HG02981 (cell line): Measurements from ENCODE around the gene CFAP97.
"Not testable (repeated sequence)": the region's sequence is repeated elsewhere in the genome, so short reads cannot be mapped to it uniquely, and the experiment has no call there.

Source experiments
- ATAC-seq: cut with Tn5 transposase; IDR thresholded peaks from one replicate; pipeline ENCODE4 v1.9.1; 2021; ENCODE audit warnings: mild to moderate bottlenecking, moderate library complexity; ENCODE audit not compliant: unreplicated experiment

Gene CFAP97

GRCh38 chr4:185142912-185143600 lies 60.7 kb downstream of the CFAP97 start, which contains the start of gene SLC25A4:
Gene SLC25A4, plus strand, starts transcription at chr4:185143266. Its CDS starts 107 bp downstream, at chr4:185143373.
- ATAC-seq, result peak; percentile 95

DNA sequence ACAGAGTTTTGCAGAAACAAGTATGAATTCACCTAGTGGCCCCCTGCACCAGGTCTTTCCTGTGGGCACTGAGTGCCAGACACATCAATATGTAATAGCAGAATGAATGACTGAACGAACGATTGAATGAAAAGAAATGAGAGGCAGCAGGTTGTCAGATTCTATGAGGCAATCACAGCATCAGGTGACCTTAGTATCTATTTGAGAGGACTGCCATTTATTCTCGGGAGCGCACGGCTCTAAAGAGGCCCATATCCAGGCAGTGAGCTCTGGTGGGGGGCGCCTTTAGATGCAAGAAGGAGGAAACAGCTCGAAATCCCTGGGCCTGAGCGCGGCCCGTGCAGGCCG lies 61.3 kb downstream of the CFAP97 start:
- peak; percentile 17 for ATAC-seq

- ATAC-seq, result no peak
These were observed 62.0 kb downstream of the CFAP97 start for GRCh38 chr4:185141777-185142176.

DNA sequence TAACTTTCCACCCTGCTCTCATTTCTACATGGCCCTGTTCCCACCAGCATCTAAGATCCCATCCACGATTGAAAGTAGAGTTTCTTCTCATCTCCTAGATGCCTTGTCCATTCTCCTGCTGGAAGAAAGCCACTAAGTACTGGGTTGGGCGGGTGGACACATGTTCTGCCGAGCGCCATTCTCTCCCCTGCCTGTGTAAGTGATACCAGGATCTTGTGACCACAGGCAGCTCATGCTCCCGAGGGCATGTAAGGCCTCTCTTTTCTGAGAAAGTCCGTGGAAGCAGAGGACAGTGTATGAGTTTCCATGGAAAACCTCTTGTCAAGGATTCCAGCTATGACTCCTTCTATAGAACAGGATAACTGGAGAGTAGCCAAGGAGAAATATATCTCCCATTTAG lies 64.1 kb downstream of the CFAP97 start:
- no peak for ATAC-seq

DNA sequence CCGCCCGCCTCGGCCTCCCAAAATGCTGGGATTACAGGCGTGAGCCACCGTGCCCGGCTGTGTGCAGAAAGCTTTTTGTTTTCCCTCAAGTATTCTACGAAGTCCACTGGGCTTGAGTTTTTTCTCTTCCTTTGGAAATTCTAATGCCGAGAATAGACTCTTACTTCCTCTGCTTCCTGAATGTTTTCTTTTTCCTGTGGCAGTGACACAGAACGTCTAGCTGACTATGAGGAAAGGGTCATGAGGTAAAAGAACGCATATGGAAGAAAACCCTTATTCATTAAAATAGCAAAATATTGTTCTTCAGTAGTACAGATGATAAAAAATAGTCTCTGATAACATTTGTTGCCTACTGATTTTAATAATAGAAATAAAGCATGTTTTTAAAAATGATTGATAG lies 65.6 kb downstream of the CFAP97 start:
- no peak for ATAC-seq

- no peak for ATAC-seq
These were observed 66.4 kb downstream of the CFAP97 start for GRCh38 chr4:185137233-185137925.

GRCh38 chr4:185134307-185134869 lies 69.4 kb downstream of the CFAP97 start:
- ATAC-seq, result no peak

- ATAC-seq, result peak; percentile 51
These were observed 75.3 kb downstream of the CFAP97 start for GRCh38 chr4:185128272-185129119.

DNA sequence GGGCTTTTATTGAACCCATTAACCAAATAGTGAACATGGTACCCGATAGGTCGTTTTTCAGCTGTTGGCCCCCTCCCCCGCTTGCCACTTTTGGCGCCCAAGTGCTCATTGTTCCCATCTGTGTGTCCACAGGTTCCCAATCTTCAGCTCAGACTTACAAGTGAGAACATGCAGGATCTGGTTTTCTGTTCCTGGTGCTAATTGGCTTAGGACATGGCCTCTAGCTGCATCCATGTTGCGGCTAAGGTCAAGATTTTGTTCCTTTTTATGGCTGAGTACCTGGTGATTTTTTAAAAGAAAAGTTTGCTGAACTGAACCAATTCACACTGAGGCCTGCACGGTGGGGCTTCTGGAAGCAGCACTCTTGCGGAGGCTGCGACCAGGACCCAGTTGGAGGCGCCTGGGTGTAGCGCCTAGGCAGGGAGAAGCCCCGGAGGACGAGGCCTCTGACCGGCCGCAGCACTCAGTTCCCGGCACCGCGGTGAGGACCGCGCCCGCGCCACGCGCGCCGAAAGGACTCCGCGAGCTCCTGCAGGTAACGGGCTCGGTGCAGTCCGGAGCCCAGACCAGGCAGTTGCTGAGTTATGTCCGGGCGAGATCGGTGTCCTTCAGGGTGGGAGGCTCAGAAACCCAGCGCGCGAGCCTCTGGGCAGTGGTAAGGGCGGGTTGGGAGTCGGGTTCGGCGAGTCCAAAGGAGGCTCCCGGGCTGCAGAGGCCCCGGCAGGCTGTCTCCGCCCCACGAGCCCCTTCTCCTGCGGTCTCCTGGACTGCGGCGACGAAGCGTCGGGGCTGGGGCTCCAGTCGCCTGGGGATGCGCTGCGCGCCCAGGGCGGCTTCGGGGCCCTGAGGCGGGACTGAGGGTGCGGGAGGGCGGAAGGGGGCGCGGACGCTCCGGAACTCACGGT lies 76.5 kb downstream of the CFAP97 start:
- ATAC-seq, result no peak

GRCh38 chr4:185124006-185124405 lies 79.8 kb downstream of the CFAP97 start:
- no peak for ATAC-seq

DNA sequence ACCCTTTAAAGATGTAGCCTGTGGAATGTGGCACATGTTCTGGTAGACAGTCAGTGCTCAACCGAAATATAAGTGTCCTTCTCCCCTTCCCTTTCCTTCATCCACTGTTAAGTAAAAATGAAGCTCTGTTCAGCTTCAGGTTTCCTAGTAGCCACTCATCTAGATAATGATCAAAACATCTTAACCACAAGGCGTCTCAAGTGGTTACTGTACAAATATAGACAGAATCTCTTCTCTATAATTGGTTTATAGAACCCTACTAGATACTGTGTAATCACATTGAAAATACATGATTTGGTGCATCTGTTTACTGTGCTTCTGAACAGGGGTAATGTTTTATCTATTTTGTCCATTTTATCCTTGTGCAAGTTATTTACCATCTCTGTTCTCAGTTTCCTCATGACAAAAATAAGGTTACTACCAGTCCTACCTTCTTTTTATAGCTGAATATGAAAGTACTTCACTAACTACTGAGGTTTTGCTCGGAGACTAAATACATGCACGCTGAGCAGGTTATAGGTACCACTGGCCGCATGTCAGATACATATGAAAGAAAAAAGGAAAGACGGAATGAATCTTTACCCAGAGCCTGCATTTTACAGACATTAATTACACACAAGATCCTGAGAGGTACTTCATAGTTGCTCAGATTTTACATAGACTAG lies 81.0 kb downstream of the CFAP97 start:
- no peak for ATAC-seq

DNA sequence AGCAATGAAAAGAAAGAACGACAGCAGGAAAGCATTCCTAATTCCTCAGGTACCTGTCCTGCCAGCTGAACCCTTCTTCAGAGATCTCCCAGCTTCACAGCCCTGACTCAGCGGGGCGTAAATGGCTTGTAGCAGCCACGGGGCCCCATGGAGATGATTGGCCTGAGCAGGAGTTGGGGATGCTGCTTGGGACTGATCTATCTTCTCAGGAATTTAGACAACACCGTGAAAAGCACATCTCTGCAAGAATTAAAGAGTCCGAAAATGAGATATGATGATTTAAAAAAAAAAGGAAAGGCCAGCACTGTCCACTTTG lies 83.2 kb downstream of the CFAP97 start:
- ATAC-seq, result no peak

DNA sequence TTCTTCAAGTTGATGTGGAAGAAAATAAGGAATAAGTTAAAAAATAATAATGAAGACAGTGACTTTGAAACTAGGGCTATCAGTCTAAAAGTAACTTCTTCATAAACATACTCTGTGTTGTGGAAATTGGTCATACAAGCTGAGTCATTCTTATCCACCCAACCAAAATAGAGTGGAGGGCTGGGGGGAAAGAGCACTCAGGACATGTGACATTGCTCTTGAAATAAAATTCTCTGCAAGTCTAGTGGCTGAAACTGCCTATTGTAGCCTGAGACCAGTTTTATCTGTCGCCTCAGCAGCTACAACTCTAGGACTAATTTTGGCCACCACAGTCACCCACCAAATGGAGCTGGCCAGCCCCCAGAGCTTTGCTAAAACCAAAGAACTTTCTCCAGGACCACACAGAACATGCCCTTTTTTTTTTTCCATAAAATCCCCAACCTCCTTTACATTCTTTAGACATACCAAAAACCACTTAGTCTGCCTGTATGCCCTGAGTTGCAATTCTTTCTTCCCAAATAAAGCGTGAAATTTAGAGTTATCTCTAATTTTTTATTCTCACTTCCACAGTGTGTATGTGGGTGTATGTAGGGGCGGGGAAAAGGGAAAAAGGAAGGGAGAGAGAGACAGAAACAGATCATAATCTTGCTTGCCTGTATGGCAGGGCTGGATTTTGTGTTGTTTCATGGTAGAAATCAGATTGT lies 83.7 kb downstream of the CFAP97 start:
- no peak for ATAC-seq

GRCh38 chr4:185119467-185119866 lies 84.3 kb downstream of the CFAP97 start:
- ATAC-seq, result not testable (repeated sequence)

- ATAC-seq, result no peak
These were observed 84.9 kb downstream of the CFAP97 start for GRCh38 chr4:185118876-185119275.

DNA sequence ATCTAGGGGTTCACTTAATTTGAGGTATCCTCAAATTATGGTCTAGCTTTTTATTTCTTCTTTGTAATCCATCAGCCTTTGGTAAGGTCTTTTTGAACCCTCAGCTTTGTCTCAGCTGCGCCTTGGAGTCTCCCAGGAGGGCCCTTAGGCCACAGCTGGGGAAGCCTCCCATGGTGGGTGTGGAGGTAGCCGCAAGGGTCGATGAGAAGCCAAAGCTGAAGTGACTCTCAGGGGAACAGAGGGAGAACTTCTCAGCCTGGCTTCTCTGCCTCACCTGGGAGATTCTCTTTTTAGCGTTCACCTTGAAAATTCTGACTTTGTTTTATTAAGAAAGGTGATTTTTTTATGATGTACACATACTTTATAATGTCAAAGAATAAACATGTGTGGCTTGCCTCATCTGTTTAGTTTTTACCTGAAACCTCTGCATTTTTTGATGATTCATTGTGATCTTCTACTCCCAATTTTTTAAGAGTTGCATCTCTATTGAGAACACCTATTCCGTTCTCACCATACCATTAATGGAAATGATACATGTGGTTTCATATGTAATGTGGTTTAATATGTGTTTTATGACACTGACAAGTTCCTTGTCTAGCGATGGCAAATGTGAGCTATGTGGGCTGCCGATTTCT lies 86.4 kb downstream of the CFAP97 start:
- ATAC-seq, result no peak

- no peak for ATAC-seq
These were observed 88.0 kb downstream of the CFAP97 start for GRCh38 chr4:185115827-185116232.

GRCh38 chr4:185113340-185113739 lies 90.5 kb downstream of the CFAP97 start:
- ATAC-seq, result no peak

- ATAC-seq, result no peak
These were observed 91.7 kb downstream of the CFAP97 start for GRCh38 chr4:185112104-185112503.
